ENCODE data around the gene TRAF4.
"Not testable (repeated sequence)": the region's sequence is repeated elsewhere in the genome, so short reads cannot be mapped to it uniquely, and the experiment has no call there.

TRAF4 gene

DNA sequence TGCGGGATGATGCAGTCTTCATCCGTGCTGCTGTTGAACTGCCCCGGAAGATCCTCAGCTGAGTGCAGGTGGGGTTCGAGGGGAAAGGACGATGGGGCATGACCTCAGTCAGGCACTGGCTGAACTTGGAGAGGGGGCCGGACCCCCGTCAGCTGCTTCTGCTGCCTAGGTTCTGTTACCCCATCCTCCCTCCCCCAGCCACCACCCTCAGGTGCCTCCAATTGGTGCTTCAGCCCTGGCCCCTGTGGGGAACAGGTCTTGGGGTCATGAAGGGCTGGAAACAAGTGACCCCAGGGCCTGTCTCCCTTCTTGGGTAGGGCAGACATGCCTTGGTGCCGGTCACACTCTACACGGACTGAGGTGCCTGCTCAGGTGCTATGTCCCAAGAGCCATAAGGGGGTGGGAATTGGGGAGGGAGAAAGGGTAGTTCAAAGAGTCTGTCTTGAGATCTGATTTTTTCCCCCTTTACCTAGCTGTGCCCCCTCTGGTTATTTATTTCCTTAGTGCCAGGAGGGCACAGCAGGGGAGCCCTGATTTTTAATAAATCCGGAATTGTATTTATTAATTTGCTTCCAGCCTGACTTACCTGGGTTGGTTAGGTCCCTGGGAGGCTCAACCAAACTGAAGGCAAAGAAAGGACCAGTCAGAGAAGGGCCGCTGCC lies 5.8 kb downstream of the TRAF4 start:
- DNase-seq, result no peak

DNA sequence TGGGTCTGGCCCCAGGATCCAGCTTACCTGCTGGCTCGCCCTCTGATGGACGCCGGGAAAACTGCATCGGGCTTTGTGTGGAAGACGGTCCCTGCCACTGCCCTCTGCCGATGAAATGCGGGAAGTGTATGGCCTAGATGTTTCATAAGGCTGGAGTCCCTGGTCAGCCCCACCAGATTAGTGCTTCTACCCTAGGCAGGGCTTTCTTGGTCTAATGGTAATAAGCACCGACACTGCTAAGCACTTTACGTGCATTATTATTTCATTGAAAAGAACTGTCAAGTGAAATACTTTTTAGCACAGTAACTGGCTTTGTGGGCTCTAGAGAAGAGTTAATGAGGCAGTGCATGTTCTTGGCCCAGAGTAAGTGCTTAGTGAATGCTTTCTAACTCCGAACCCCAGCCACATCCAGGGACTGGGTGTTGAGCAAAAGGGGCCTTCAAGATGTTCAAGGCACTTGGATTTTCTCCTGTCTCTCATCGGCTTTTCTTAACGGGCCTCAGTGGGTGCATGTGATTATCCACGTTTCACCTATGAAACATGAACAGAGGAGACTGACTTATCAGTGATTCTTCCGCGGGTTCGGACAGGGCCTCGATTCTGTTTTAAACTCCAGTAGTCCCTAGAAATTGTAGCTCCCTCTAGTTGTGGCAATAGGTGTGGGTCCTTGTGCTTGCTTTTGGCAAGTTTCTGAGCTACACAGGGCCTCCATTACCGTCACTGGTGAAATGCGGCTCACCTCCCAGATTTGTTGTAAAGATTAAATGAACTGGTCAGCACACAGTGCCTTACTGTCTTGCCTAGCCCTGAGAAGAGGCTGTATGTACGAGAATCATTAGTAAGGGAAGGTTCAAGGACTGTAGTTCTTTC lies 6.6 kb downstream of the TRAF4 start:
- peak; percentile 71 for DNase-seq

DNA sequence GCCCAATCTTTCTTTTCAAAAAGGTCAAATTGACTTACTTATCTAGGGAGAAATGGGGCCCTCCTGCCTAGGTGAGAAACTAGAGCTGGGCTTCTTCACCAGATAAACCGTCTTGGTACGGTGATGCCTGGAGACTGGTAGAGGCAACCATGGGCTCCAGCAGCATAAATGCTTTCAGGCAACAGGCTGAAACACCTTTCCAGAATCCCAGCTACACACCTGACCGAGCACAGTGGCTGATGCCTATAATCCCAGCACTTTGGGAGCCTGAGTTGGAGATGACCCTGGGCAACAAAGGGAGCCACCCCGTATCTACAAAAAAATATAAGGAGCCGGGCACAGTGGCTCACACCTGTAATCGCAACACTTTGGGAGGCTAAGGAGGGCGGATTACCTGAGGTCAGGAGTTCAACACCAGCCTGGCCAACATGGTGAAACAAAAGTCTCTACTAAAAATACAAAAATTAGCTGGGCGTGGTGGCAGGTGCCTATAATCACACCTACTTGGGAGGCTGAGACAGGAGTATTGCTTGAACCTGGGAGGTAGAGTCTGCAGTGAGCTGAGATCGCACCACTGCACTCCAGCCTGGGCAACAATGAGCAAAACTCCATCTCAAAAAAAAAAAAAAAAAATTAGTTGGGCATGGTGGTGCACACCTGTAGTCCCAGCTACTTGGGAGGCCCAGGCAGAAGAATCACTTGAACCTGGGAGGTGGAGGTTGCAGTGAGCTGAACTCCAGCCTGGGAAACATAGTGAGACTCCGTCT lies 8.0 kb downstream of the TRAF4 start:
- no peak for DNase-seq

GRCh38 chr17:28755486-28755885 lies 11.7 kb downstream of the TRAF4 start:
- DNase-seq, result no peak

- no peak for DNase-seq
Observed at GRCh38 chr17:28756049-28756804, 12.4 kb downstream of the TRAF4 start.

GRCh38 chr17:28758411-28759121 lies 14.8 kb downstream of the TRAF4 start:
- no peak for DNase-seq

DNA sequence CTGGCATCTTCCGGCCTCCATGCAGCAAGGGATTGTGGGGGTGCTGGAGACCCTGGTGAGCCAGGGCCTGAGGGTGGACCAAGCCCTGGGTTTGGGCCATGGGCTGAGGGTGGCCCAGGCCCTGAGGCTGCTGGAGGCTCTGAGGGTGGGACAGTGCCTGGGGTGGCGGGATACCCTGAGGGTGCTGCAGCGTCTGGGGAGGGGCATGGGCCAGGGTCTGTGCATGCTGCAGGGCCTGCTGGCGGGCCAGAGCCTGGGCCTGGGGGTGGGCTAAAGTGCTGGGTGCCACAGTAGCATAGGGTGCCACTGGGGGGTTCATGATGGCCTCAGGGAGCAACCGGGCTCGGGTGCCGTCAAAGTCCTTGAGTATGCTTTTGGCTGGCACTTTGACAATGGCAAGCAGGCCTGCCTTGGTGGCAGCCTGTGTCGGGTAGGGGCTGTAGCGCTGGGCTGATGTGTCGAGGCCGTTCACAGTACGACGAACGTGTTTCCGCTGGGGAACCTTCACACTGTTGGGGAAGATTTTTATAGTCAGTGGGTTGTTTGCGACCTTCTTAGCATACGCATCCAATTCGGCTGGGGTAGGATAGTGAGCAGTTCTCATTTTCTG lies 15.6 kb downstream of the TRAF4 start:
- no peak for DNase-seq

DNA sequence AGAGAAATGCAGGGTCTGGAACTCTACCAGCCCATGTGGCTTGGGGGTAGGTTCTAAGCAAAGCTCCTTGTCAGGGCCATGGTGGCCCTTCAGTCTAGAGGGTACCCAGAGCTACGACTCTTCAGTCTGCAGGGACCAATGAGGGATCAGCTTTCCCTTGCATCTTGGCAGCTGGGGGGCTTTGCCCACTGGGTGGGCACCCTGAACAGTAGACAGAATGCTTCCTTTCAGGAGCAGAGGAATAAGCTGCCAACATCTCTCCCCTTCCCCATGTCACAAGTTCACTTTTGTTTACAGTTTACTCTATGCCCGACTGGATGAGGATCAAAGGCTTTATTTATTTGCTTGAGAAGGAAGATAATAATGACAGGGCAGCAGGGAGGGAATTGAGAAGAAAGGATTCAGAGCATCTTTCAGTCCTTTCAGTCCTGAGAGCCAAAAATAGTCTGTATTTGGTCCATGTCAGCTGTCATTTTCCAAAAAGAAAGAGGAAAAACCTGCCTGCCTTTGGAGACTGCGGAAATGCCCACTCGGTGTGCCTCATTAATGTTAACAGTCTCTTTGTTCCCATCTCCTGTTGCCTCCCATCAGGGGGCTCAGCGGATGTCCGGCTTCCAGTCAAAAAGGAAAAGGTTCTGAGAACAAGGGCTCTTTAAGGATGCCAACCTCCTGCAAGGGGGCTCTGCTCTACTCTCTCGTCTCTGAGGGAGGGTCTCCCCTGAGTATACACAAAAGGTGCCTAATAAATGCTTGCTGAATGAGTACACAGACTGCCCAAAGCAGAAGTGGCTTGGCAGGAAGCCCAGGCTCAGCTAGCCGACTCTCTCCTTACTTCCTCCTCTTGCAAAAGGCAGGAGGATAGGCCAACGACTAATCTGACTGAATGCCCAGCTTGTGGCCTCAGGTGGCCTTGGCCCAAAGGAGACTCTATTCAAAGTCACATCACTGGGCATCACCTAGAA lies 17.1 kb downstream of the TRAF4 start:
- DNase-seq, result no peak

DNA sequence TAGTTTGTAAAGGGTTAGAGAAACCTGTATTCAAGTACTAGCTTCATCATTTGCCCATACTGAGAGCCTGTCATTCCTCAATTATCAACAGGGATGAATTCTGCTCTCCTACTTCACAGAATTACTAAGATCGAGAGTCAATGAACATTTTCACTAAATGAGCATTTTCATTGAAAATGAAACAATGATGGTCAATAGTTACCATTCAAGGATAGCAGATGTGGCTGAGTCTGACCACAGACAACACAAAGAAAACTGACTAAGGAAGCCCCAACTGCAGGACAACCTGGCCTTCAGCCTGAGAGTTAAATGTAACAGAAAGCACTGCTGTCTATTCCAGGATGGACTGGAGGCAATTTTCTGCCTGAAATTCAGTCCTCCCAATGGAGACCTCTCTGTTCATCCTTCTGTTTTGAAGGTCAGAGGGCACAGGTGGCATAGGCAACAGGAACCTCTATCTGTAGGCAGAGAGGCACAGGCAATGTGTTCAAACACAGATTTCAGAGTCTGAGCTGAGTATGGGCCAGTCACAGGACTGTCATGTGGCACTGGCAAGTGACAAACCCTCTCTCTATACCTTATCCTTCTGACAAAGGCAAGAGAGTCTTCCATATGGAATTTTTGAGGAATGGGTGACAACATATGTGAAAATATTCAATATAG lies 19.5 kb downstream of the TRAF4 start:
- DNase-seq, result no peak

GRCh38 chr17:28763804-28764266 lies 20.0 kb downstream of the TRAF4 start:
- DNase-seq, result peak; percentile 45

- DNase-seq, result no peak
Observed at GRCh38 chr17:28765038-28765437, 21.2 kb downstream of the TRAF4 start.

DNA sequence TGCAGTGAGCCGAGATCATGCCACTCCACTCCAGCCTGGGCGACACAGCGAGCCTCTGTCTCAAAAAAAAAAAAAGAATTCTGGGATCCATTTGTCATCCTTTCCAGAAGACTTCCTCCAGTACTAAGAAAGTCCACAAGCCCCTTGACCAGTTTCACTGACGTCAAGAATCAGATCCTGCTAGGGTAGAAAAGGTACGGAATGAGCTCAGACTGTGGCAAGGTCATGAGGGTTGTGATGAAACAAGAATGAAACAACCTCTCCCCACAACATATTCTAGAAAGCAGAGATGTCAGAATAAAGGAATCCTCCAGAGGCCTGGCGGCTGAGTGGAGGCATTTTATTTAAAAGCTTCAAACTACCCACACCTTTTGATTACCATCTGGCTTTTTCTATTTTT lies 29.9 kb downstream of the TRAF4 start:
- DNase-seq, result no peak

DNA sequence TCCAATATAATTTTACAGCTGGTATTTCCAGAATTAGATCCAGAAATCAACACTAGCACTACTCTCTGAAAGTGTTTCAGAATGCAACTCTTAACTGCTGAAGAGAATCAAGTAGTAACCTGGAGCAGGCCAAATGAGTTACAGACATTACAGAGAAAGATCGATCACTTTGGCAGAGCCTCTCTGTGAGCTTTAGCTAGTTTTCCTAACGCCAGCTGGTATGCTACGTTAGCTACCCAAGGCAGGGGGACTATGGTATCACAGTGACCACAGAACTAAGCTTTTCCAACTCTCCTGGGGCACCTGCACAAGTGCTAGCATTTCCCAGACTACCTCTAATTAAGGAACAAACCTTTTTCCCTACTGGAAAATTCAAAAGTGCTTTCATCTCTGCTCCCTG lies 30.4 kb downstream of the TRAF4 start:
- DNase-seq, result no peak

GRCh38 chr17:28777178-28777577 lies 33.4 kb downstream of the TRAF4 start:
- no peak for DNase-seq

- not testable (repeated sequence) for DNase-seq
Observed at GRCh38 chr17:28779601-28780000, 35.8 kb downstream of the TRAF4 start.

DNA sequence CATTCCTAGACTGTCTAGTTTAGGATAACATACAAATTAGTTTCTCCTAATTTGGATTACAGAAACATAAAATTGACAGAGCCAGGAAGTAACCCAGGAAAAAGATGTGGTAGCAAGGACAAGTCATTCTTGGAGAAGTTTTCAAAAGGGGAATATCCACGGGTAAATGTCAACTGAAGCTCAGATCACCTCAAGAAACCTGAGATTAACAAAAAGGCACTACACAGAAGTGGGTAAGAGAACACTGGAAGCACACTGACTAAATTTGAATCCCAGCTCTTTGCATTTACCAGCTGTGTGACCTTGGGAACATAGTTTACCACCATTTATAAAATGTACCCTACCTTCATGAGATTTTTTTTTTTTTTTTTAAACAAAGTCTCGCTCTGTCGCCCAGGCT lies 39.4 kb downstream of the TRAF4 start:
- DNase-seq, result no peak

- DNase-seq, result no peak
Observed at GRCh38 chr17:28788100-28788499, 44.3 kb downstream of the TRAF4 start.

- DNase-seq, result no peak
Observed at GRCh38 chr17:28792877-28793661, 49.3 kb downstream of the TRAF4 start.

GRCh38 chr17:28794846-28795441 lies 51.1 kb downstream of the TRAF4 start:
- not testable (repeated sequence) for DNase-seq

All from NCI-H446 treated with DMSO at 0.1 percent for 48 hours (cell line).